HepG2 (cell line): ENCODE results near the gene WWP2. TPM values are rescaled to one million over a fixed set of nuclear protein-coding genes. Genes with fewer than 3 reads are reported as not detected.
A peak's percentile ranks its signal among the peaks of the same experiment; 100 is the strongest.

ENCODE experiments used
- ADNP ChIP-seq: sonication (generic); formaldehyde crosslinking; IDR thresholded peaks from 2 replicates; pipeline ENCODE4 v1.4.0; 2020; ENCODE audit warnings: missing genetic modification reagents
- ARID2 ChIP-seq: sonication (generic); formaldehyde crosslinking; IDR thresholded peaks from 2 replicates; pipeline ENCODE4 v1.8.1; 2022; ENCODE audit warnings: mild to moderate bottlenecking, missing genetic modification reagents, borderline replicate concordance
- CBX2 ChIP-seq, 2 experiments: fragments of 200-600 bp in 1 of 2; sonication (generic); formaldehyde crosslinking in 1 of 2; IDR thresholded peaks; 2 replicates each; pipeline versions ENCODE4 v1.7.0 to v1.8.1; 2018 to 2022; ENCODE audit warnings: low read depth in 2 of 2, low read length in 1 of 2, mild to moderate bottlenecking in 1 of 2, missing genetic modification reagents in 1 of 2
- HDAC6 ChIP-seq: fragments of 200-600 bp; sonication (generic); IDR thresholded peaks from 2 replicates; pipeline ENCODE4 v1.7.0; 2017; ENCODE audit warnings: mild to moderate bottlenecking, antibody characterized with exemption, low read length, low read depth
- HIVEP1 ChIP-seq: sonication (generic); formaldehyde crosslinking; IDR thresholded peaks from 2 replicates; pipeline ENCODE4 v1.4.0; 2020; ENCODE audit warnings: mild to moderate bottlenecking, missing genetic modification reagents
- KLF16 ChIP-seq, 2 experiments: sonication (generic) in 1 of 2; formaldehyde crosslinking in 1 of 2; IDR thresholded peaks; 2 replicates each; pipeline versions ENCODE4 v1.6.1 to v1.8.0; 2016 to 2023; ENCODE audit warnings: missing genetic modification reagents in 2 of 2, missing compliant biosample characterization in 1 of 2
- SNAPC5 ChIP-seq: sonication (generic); formaldehyde crosslinking; IDR thresholded peaks from 2 replicates; pipeline ENCODE4 v1.8.1; 2023; ENCODE audit warnings: mild to moderate bottlenecking, missing genetic modification reagents, borderline replicate concordance
- SP1 ChIP-seq, 2 experiments: fragments of 450-650 bp in 1 of 2; sonication (generic) in 1 of 2; formaldehyde crosslinking in 1 of 2; IDR thresholded peaks; 2 replicates each; pipeline versions ENCODE4 v1.4.0 to v1.6.1; 2016 to 2020; ENCODE audit warnings: missing genetic modification reagents in 1 of 2
- STAG1 ChIP-seq: sonication (generic); formaldehyde crosslinking; IDR thresholded peaks from 2 replicates; pipeline ENCODE4 v1.4.0; 2020; ENCODE audit warnings: missing genetic modification reagents
- TARDBP ChIP-seq: sonication (generic); formaldehyde crosslinking; IDR thresholded peaks from 2 replicates; pipeline ENCODE4 v1.8.0; 2022; ENCODE audit warnings: mild to moderate bottlenecking, missing genetic modification reagents
- ZBTB46 ChIP-seq: sonication (generic); formaldehyde crosslinking; IDR thresholded peaks from 2 replicates; pipeline ENCODE4 v1.4.0; 2020; ENCODE audit warnings: mild to moderate bottlenecking, missing genetic modification reagents, borderline replicate concordance
- ZHX2 ChIP-seq, 2 experiments: sonication (generic) in 1 of 2; formaldehyde crosslinking in 1 of 2; IDR thresholded peaks; 2 replicates each; pipeline versions ENCODE4 v1.6.1 to v1.9.0; 2014 to 2022; ENCODE audit warnings: antibody characterized with exemption in 1 of 2, borderline replicate concordance in 1 of 2, inconsistent platforms in 1 of 2, low read depth in 1 of 2, missing genetic modification reagents in 1 of 2
- ZNF292 ChIP-seq: sonication (generic); formaldehyde crosslinking; IDR thresholded peaks from 2 replicates; pipeline ENCODE4 v1.8.1; 2022; ENCODE audit warnings: mild to moderate bottlenecking, low read depth, missing genetic modification reagents, borderline replicate concordance
- ZNF460 ChIP-seq: sonication (generic); formaldehyde crosslinking; IDR thresholded peaks from 2 replicates; pipeline ENCODE4 v1.5.1; 2020; ENCODE audit warnings: missing genetic modification reagents, mild to moderate bottlenecking, borderline replicate concordance
- ZNF503 ChIP-seq: sonication (generic); formaldehyde crosslinking; IDR thresholded peaks from 2 replicates; pipeline ENCODE4 v1.4.0; 2020; ENCODE audit warnings: missing genetic modification reagents
- ZNF629 ChIP-seq: sonication (generic); formaldehyde crosslinking; conservative IDR thresholded peaks from 2 replicates; pipeline ENCODE4 v1.5.0; 2020; ENCODE audit warnings: missing genetic modification reagents
- ZNF777 ChIP-seq: sonication (generic); formaldehyde crosslinking; IDR thresholded peaks from 2 replicates; pipeline ENCODE4 v1.4.0; 2020; ENCODE audit warnings: missing genetic modification reagents
- polyA plus RNA-seq, 8 experiments: library from polyadenylated mRNA; depleted of rRNA in 3 of 8; stranded (reverse) in 7 of 8; unstranded in 1 of 8; fragments of >200 nt; fragmentation: Illumina TruSeq in 4 of 8; extraction: Trizol in 4 of 8; gene quantifications; 2 replicates each; pipeline versions ENCODE4 v1.2.1 to v1.2.3, GENCODE V29; 2011 to 2016; ENCODE audit warnings: low read depth in 4 of 8, missing spikeins in 1 of 8, mixed read lengths in 1 of 8; ENCODE audit not compliant: insufficient read depth in 1 of 8
- total RNA-seq, 5 experiments: library from RNA; depleted of rRNA; stranded (reverse); fragments of >200 nt; fragmentation: Illumina TruSeq; extraction: Trizol; gene quantifications; 2 replicates each; pipeline ENCODE4 v1.2.3, GENCODE V29; 2016; ENCODE audit warnings: low read depth in 1 of 5

WWP2 gene
- total and polyA plus RNA-seq, 2 of the 13 experiments (the other 11 are each of a cell fraction or from before 2014, with no cell fraction given): 11.4 to 28.2 TPM

- no peak for TF ChIP-seq ZBTB46 (CRISPR knock-in tag)
- peak; percentile 3; the same call in 1 of the 2 replicates for TF ChIP-seq STAG1 (CRISPR knock-in tag)
- no peak for TF ChIP-seq ZNF292 (CRISPR knock-in tag)
- peak; percentile 85; the same call in 1 of the 2 replicates for TF ChIP-seq ARID2 (CRISPR knock-in tag)
- TF ChIP-seq TARDBP (CRISPR knock-in tag): peak; percentile 70
- TF ChIP-seq SNAPC5 (CRISPR knock-in tag): peak; percentile 64; the same call in 1 of the 2 replicates
- TF ChIP-seq ZNF503 (CRISPR knock-in tag): peak; percentile 45; the same call in 1 of the 2 replicates
- peak; percentile 88 for TF ChIP-seq ZNF629 (CRISPR knock-in tag)
- no peak for TF ChIP-seq CBX2 (IDR thresholded peaks at IDR 0.05; ENCODE audit: low read depth, low read length)
- no peak for TF ChIP-seq CBX2 (CRISPR knock-in tag; IDR thresholded peaks at IDR 0.05; ENCODE audit: low read depth)
- TF ChIP-seq ZHX2 (IDR thresholded peaks at IDR 0.05; ENCODE audit: low read depth): no peak
- TF ChIP-seq ZHX2 (CRISPR knock-in tag; IDR thresholded peaks at IDR 0.05; ENCODE audit: borderline replicate concordance): no peak
- TF ChIP-seq KLF16 (CRISPR knock-in tag; IDR thresholded peaks at IDR 0.05): peak in 1 of 2 experiments; percentile 77; a peak in 2 of 4 replicates
- TF ChIP-seq ZNF460 (CRISPR knock-in tag): no peak
- no peak for TF ChIP-seq HIVEP1
- TF ChIP-seq ZNF777 (CRISPR knock-in tag): peak; percentile 49
- no peak for TF ChIP-seq SP1 (IDR thresholded peaks at IDR 0.05)
- peak; percentile 47; the same call in 1 of the 2 replicates for TF ChIP-seq SP1 (CRISPR knock-in tag; IDR thresholded peaks at IDR 0.05)
- TF ChIP-seq HDAC6: no peak
- TF ChIP-seq ADNP (CRISPR knock-in tag): no peak
Observed at GRCh38 chr16:69761983-69762813, at the start of gene WWP2 (continued).
